NCI-H1105 treated with DMSO at 0.1 percent for 48 hours (cell line): ENCODE data around the gene WWTR1.

ENCODE experiments used
- DNase-seq: peaks from one replicate; lab custom pipeline; 2025; lab: John Stamatoyannopoulos, UW

WWTR1 gene

DNA sequence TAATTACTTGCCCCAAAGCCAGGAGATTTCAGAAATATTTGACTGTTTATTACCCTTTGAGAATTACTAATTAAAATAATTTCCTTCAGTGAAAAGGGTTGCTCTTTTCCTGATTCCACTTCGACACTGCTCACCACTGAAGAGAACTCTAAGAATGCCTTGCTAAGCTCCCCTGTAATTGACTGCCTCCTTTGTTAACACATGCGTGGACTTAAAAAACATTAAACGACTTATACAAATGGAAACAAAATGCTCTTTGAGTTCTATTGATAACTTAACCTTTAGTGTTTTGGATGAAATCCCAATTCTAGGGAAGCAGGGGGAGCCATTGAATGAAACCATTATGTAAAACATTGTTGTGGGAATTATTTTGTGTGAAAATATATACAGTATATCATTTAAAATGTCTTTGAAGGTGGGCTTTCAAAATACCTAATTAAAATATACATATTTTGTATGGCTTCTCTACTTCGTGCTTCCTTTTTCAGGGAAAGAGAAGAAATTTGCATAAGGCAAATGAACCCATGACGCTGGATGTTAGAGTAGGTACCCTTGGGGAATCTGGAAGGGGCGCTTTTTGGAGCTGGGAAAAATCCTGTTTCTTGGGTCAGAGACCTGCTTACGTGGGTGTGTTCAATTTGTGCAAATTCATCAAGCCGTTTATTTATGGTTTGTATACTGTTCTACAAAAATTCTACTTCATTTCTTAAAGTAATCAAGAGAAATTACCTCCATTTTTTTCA is 64.2 kb downstream of the WWTR1 start:
- peak; percentile 73 for DNase-seq

DNA sequence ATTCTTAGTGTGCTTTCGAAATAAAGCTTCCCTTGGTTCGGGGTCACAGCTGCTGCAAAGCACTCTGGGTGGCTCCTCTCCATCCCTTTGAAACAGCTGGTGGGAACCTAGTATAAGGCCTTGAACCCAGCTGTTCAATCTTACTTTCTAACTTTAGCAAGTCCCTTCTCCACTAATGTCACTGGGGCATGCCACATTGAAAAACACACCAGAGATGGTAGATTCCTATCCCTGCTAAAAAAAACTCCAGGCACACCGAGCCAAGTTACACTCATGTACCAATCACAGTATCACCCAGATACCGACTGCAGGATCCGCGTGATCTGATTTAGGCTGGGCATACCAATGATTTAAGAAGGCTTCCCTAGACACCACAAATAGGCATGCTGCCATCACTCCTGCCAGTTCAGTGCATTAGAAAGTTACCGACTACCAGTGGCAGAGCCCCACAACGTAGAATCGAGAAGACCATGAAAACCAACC is 65.0 kb downstream of the WWTR1 start:
- no peak for DNase-seq

DNA sequence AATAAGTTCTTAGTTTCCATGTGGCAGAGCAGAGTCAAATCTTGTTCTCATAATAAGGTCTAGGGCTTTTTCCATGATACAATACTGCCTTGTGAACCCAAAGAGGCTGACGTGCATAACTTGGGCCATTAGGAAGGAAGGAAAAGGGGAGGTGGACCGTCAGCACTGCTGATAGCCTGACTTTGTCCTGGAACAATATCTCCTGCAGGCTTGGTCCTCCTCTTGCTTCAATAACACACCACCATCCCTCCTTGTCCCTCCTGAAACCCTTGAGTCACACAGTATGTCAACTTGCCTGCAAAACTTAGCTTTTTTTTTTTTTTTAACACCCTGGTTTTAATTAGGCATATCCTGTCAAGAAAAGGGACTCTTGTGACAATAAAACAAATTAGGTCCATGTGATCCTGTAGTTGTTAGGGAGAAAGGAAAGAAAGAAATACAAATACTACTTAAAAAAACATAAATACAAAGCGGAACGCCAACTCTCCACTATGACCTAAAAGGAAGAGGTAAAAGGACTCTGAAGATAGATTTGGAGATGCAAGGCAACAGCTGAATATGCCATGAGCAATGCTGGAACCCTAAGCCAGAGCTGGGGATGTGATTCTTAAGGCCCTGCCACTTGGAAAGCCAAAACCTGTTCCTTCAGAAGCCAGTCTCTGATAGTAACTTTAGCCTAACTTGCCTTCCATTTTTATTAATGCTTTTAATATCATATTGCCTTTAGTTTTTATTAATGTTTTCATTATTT is 67.0 kb downstream of the WWTR1 start:
- DNase-seq: no peak

DNA sequence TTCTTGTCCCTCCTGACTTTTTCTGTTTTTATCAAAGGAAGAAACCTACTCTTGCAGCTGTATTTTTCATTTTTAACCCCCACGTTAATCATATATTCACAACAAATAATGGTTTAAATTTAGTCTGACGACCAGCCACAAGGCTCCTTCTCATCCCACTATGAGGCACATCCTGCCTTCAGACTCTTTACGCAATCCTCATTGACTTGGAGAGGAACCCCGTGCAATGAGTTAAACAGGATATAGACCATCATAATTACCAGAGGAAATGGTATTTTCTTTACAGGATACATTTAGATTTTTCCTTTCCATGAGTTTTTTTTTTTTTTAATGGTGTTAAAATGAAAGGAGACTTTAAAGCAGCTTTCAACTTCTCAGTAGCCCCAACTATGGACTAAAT is 68.5 kb downstream of the WWTR1 start:
- no peak for DNase-seq

DNA sequence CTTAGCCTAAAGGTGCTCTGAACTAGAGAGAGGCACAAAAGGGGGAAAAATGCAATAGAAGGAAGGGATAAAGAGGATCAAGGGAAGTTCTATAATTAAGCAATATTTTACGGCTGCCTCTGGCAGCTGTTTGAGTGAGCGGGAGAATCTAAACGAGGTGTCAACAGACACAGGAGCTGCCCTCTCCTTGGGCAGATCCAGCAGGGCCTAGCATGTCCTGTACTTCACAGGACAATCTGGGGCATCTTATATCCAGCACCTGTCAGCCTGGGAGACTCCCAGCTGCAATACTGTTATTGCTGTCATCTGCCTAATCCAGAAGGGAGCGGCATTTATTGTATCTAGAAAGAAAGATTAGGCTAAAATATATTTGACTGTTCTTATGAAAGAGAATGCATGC is 68.9 kb downstream of the WWTR1 start:
- DNase-seq: peak; percentile 35

DNA sequence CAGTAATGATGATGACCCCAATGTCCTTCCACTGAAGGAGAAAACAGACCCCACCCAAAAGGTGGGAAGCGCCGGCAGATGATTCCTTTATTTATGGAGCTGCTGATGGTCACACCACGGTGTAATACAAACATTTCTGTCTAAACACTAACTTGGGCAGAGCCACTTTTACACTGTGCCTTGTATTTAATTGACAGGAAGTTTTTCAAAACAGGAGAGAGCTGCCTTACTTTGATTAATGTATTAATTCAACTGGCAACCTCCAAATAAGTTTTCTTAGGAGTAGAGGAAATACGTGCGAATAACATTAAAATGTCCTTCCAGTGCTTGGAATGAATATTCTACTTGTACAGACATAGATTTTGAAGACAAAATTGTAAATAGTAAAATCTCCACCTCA is 70.4 kb downstream of the WWTR1 start:
- DNase-seq: no peak

DNA sequence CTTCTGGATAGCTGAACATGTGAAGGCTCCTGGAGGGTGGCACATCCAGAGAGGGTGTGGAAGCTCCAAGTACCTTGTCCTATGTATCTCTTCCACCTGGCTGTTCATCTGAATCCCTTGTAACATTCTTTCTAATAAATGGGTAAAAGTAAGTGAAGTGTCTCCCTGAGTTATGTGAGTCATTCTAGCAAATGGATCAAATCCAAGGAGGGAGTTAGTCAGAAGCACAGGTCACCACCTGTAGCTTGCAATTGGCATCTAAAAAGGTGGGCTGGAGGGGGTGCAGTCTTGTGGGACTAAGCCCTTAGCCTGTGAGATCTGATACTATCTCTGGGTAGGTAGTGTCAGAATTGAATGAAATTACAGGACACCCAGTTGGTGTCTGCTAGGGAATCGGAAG is 71.0 kb downstream of the WWTR1 start:
- DNase-seq: no peak

DNA sequence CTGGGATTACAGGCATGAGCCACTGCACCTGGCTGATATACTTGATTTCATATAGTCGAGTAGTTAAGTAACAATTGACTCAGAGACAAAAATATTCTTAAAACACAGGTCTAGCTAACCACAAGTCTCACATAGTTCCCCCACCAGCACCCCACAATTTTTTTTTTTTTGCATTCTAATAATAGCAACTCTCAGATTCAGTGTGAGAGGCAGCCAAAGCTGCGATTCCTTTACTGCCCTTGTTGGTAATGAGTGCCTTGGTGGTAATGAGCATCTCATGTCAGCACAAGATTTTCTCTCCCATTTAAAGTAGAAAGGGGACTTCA is 72.5 kb downstream of the WWTR1 start:
- DNase-seq: no peak

DNA sequence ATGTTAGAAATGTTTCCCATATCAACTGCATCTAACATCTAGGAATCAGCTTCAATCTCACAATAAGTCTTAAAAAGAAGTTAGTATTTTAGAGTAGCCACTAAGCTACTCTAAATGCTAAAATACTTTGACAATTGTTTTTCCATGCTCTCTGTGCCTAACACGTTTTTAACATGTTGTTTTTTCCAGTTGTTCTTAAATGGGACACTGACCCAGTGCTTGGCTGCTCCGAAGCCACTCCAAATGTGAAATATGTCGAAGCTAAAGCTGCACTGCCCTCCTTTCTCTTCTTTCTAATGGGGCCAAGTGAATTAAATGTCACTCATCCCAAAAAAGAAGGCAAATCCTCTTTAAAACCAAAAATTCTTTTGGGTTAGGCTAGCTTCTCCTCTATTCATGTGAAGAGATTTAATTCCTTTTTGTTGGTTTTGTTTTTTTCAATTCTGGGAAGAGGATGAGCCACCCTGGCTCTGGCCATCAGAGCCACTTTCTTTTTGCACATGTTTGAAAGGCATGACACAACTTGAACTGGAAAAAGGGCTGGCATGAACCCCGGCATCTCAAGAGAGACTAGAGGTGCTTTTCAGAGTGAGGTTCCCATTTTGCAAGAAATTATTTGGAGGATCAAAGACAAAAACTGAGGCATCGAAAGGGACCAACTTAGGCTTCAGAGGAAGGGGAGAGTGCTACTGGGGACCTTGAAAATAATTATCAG is 73.7 kb downstream of the WWTR1 start:
- no peak for DNase-seq

DNA sequence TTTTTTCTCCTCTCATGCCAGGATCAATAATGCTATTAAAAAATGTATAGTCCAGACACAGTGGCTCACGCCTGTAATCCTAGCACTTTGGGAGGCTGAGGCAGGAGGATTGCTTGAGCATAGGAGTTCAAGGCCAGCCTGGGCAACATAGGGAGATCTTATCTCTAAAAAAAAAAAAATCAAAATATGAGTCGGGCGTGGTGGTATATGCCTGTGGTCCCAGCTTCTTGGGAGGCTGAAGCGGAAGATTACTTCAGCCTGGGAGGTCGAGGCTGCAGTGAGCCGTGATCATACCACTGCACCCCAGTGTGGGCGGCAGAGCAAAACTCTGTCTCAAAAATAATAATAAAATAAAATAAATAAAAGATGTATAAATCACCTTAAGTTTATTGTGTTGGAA is 75.4 kb downstream of the WWTR1 start:
- no peak for DNase-seq

DNA sequence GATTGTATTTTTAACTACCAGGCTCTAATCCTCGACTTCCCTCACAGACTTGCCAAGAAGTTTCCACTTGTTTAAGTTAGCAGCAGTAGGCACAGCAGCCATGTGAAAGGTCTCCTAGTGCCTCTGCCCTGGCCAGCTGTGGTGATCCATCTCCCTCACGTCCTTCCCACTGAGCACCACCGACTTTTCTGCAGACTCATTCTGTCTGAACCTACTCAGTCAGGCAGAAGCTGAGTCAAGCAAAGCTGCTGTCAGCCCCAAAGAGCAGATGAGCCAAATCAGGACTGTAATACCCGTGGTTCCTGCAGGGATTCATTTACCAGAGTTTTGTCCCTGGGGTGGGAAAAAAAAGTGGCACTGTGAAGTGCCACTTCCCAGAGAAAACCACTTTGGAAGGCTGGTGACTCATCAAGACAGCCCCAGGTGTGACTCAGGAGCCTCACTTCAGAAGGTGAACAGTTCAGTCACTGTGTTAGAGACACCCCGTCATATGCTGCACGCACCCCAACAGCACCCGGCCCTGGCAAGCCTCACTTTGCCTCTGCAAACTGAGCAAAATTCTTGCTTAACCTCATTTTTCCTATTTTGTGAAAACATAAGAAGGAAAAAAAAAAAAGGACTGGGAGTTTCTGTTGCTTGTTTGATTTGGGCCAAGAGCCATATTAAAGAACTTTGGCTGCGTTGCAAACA is 76.0 kb downstream of the WWTR1 start:
- DNase-seq: no peak

DNA sequence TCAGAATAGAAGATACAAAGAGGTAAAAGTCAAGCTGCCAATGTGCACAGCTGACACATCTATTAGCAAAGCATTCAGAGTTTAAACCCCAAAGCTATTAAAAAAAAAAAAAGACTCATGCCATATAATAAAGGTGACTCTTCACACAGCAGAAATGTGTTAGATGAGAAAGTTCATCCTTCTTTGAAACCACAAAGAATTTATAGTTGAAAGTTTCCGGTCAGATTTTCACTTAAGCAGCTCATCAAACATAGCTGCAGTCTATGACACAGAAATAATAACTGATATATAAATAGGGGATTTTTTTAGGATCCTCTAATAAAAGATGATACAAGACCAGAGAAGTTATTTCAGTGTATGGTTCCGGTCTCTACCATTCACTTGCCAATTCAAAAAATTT is 76.6 kb downstream of the WWTR1 start:
- DNase-seq: no peak

DNA sequence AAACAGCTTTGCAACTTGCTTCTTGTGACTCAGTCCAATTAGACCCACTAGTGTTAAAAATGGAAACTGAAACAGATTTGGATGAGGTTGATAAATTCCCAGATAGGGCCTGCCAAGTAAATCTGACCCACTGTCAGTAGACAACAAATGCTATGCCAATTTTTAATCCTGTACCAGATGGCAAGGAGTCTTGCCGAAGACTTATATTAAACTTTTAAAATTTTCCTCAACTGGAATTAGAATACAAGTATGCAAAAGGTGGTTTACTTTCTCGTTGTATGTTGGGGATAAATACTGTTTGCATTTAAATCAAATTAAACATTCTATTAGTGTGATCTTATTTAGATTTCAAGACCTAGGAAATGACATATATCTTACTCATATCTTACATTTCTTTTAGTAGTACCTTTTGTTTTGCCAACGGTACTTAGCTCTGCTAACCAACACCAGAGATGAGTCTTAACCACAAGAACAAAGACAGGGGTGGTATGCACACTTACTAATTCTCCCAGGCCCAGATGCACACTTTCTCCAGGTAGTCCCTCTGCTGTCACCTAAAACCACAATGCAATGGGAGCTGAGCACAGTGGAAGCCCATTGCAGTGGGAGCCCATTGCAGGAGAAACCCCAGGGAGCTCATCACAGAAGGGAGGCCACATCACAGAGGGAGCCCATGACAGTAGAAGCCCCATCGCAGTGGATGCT is 77.8 kb downstream of the WWTR1 start:
- DNase-seq: no peak

DNA sequence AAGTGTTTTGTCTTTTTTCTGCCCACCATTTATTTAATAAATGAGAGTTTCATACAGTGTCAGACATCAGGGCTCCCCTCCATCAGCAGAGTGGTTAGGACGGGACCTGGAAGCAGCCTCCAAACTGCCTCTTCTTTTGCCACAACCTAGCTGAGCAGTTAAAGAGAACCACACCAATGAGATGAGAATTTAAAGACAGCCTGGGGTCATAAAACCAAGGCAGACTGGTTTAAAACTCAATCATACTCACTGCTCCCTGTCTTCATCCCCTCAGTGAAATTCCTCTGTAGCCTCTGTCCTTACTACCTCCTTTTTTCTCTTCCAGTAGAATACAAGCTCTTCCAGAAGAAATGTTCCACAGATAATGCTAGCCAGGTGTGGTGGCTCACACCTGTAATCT is 78.7 kb downstream of the WWTR1 start:
- no peak for DNase-seq

DNA sequence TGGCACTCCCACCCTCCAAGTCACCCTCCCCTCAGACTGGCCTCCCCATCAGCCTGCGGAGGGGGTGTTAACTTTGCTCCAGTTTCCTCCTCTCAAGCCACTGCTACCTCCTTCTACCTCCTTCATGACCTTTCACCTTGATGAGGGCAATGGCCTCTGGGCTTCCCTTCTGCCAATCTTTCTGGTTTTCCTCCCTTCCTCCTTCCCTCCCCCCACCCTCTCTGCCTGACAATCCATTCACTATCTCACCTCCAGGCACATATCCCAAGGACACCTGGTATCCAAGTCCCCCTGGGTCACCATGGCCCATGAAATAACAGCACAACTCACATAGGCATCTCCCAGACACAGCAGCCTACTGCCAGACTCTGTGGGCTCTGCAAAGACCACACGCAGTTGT is 80.0 kb downstream of the WWTR1 start:
- DNase-seq: no peak

DNA sequence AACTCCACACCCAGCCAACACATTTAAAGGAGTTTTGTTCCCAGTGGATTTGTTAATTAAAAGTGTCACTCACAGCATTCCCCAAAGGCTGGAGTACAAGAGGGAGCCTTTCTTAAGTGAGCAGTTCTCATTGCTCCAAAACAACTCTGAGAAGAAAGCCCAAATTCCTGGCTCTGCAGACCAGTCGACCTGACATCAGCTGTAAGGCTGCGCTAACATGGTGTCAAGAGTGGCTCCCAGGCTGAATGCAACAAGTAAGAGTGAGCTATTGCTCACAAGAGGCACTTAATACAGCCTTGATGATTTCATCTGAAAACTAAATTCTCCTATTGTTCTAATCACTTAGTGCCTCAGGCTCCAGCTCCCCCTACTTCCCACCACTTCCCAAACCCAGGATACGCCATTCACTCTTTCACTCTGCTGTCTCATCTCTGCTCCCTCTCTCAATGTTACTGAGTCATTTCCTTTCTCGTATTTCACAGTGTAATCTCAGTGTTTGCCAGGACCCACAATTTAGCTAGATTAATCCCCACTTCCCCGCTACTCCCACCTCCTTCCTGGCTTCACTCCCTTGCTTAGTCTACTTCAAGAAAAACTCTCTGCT is 81.8 kb downstream of the WWTR1 start:
- peak; percentile 27 for DNase-seq

DNA sequence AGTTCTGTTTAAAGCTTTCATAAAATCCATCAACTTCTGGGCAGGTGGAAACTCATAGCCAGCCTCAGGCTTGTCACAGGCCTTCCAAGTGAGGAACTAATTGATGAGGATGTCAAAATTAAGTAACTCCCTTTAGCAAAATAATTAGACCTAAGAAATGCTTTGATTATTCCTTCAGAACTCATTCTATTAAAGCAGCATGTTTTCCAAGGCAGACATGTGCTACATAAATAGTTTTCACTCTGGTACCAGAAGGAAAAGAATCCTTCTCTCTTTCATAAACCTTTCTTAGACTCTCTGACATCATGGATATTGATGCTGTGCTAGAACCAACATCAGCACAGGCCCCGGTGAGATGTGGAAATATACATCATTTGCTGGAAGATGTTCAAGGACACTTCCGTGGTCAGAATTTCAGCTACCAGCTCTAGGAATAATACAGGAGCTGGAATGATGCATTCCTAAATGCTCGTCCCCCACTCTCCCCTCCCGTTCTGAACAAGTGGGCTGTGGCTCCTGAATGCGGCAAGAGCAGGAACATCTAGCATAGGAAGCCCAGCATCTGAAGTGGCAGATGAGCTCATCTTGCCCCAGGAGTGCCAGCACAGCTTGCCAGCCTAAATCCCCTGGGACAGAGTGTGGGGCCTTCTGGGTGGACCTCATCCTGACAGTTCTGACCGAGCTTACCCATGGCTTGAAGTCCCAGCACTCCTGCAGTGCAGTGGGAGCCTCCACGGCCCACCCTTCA is 82.4 kb downstream of the WWTR1 start:
- DNase-seq: no peak

DNA sequence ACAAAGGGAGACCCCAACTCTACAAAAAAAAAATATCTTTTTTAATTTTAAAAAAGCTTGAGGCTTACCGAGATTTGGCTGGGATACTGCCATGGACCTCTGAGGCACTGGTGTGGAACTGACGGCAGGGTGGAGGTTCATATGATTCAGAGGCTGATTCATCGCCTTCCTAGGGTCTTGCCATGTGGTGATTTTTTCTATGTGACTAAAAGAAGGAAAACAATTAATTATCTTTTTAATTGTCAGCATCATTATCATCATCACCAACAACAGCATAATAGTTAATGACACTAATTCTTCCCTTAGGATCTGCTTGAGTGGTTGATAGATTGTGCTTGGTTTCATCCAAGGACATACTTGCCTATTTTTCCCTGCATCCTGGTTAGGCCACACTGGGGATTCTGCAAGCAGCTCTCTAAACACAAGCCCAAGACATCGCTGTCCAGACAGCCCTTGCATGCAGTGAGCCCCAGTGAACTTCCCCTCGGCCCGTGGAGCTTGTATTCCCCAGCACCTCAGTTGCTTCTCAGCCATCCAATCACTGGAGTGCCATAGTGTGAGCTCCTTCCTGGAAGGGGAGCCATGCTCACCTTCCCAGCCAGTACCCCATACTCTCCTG is 84.9 kb downstream of the WWTR1 start:
- no peak for DNase-seq

DNA sequence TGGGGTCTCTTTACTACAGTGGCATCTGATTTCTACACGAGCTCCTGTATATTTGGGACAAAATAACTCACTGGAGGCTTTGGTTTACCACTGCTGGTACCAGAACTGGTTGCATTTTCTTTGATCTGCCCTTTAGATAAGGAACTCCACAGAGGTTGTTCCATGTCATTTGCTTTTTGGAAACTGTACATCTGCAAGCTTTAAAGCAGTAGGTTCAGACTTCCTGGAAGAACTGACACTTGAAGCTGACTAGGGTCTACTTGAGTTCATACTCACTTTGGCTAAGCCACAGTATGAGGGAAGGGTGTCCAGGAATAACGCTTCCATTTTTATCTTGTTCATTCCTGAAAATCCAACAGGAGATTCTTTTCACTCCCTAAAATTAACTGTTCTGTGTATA is 86.4 kb downstream of the WWTR1 start:
- DNase-seq: no peak

DNA sequence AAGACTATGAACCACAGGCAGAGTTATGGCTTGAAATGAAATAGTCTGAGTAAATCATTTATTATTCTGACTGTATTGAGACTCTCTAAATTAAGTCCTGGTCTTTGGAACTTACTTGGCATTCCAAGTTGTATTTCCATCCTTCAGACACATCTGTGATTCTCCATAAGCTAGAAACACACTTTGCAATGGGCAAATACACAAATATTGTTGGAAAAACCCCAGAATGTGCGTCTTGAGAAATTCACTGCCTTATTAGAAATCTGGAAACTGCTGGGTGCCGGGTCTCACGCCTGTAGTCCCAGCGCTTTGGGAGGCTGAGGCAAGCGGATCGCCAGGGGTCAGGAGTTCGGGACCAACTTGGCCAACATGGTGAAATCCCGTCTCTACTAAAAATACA is 87.8 kb downstream of the WWTR1 start:
- no peak for DNase-seq
